OCI-LY7 (cell line): Measurements from ENCODE around the gene CLEC4E. TPM values are rescaled to one million over a fixed set of nuclear protein-coding genes. Genes with fewer than 3 reads are reported as not detected.
A peak's percentile ranks its signal among the peaks of the same experiment; 100 is the strongest.

ENCODE experiments used
- BruUV-seq: library from RNA; stranded (reverse); fragments of 400-500 nt; replicated peaks from 2 replicates; lab custom pipeline; 2021; lab: Mats Ljungman, UMichigan
- CTCF ChIA-PET: fragments of 300-600 bp; sonication (Branson Sonifier 250); formaldehyde crosslinking; loops from one replicate; lab custom pipeline; 2022; ENCODE audit warnings: antibody characterized with exemption; ENCODE audit not compliant: unreplicated experiment; lab: Charles Lee
- POLR2A ChIA-PET: fragments of 300-600 bp; sonication (Branson Sonifier 250); formaldehyde crosslinking; loops from one replicate; lab custom pipeline; 2022; ENCODE audit warnings: antibody characterized with exemption; lab: Charles Lee
- DNase-seq: peaks from one replicate; pipeline ENCODE4 v3.0.0-alpha.2; 2015; ENCODE audit warnings: low spot score
- H2AFZ ChIP-seq: fragments of 200-600 bp; sonication (generic), shearing (Covaris generic); 2 replicates; pipeline ENCODE4 v1.6.1; 2014; ENCODE audit warnings: mild to moderate bottlenecking, antibody characterized with exemption, low read length, moderate library complexity
- H3K27ac ChIP-seq: fragments of 200-600 bp; sonication (generic); 2 replicates; pipeline ENCODE4 v1.5.1; 2014; ENCODE audit warnings: mixed run types, low read depth, mild to moderate bottlenecking, moderate library complexity, low read length, inconsistent platforms; ENCODE audit not compliant: poor library complexity, severe bottlenecking
- H3K36me3 ChIP-seq: fragments of 200-600 bp; sonication (generic); 2 replicates; pipeline ENCODE4 v1.6.1; 2014; ENCODE audit warnings: mild to moderate bottlenecking, antibody characterized with exemption, low read length, moderate library complexity, mixed read lengths; ENCODE audit not compliant: insufficient read depth
- H3K4me1 ChIP-seq: fragments of 200-600 bp; sonication (generic); 2 replicates; pipeline ENCODE4 v1.5.1; 2014; ENCODE audit warnings: mild to moderate bottlenecking, low read length; ENCODE audit not compliant: insufficient read depth, poor library complexity, severe bottlenecking
- H3K4me2 ChIP-seq: fragments of 200-600 bp; sonication (generic); 2 replicates; pipeline ENCODE4 v1.6.1; 2014; ENCODE audit warnings: mild to moderate bottlenecking, low read length
- H3K4me3 ChIP-seq: fragments of 200-600 bp; sonication (generic); 2 replicates; pipeline ENCODE4 v1.5.1; 2014; ENCODE audit warnings: mild to moderate bottlenecking, low read depth, low read length; ENCODE audit not compliant: poor library complexity, severe bottlenecking
- H3K79me2 ChIP-seq: fragments of 200-600 bp; sonication (generic); 2 replicates; pipeline ENCODE4 v1.6.1; 2016; ENCODE audit warnings: low read depth, mild to moderate bottlenecking, low read length, moderate library complexity, mixed read lengths; ENCODE audit not compliant: insufficient read depth
- H3K9me2 ChIP-seq: fragments of 200-600 bp; sonication (generic); 2 replicates; pipeline ENCODE4 v1.6.1; 2016; ENCODE audit warnings: mild to moderate bottlenecking, low read length, mixed read lengths; ENCODE audit not compliant: insufficient read depth
- H3K9me3 ChIP-seq: fragments of 200-600 bp; sonication (generic); 2 replicates; pipeline ENCODE4 v1.6.1; 2014; ENCODE audit warnings: mild to moderate bottlenecking, mixed run types, low read length, mixed read lengths
- H4K20me1 ChIP-seq: fragments of 200-600 bp; sonication (generic); 2 replicates; pipeline ENCODE4 v1.6.1; 2014; ENCODE audit warnings: mild to moderate bottlenecking, antibody characterized with exemption, low read length, moderate library complexity, mixed read lengths; ENCODE audit not compliant: insufficient read depth
- CTCF ChIP-seq: fragments of 200-600 bp; sonication (generic); conservative IDR thresholded peaks from 2 replicates; pipeline ENCODE4 v1.5.1; 2014; ENCODE audit warnings: mild to moderate bottlenecking, antibody characterized with exemption, low read length, moderate library complexity, mixed read lengths
- EZH2phosphoT487 ChIP-seq: fragments of 200-600 bp; sonication (generic); IDR thresholded peaks from 2 replicates; pipeline ENCODE4 v1.6.1; 2018; ENCODE audit warnings: low read depth, borderline replicate concordance, mild to moderate bottlenecking, mixed run types, antibody characterized with exemption, low read length, moderate library complexity, mixed read lengths
- intact Hi-C: fragments of 100-400 bp; cut with micrococcal nuclease; formaldehyde crosslinking; loops from one replicate; pipeline ENCODE4 v1.10.0; 2022; ENCODE audit not compliant: unreplicated experiment
- total RNA-seq, 2 experiments: library from RNA; depleted of rRNA in 1 of 2; stranded (reverse); fragments of >200 nt in 1 of 2; shearing (Covaris generic) in 1 of 2; gene quantifications; 2 replicates each; pipeline ENCODE4 v1.2.3, GENCODE V29; 2014 to 2022

CLEC4E gene
- total RNA-seq, 2 experiments from 2014 or later = not detected

- H3K4me3 ChIP-seq = no peak overlapping the region
- H3K9me3 ChIP-seq = peaks cover 28% of the 10 kb centered on the region; the same call in 1 of the 2 replicates
- no peak for TF ChIP-seq CTCF
- TF ChIP-seq EZH2phosphoT487 = no peak
- no TSS peak for BruUV-seq
- no peaks in the 10 kb centered on the region for H3K4me1 ChIP-seq
- no peak for DNase-seq
- ChIA-PET POLR2A (interaction anchor here (1.0 kb wide), 1 partner anchor 17 kb away, joined by 3 read pairs; no protein-coding TSS in a partner anchor), CTCF (no interaction called here)
- intact Hi-C loops = no loop called here
- no peaks in the 10 kb centered on the region for H3K79me2 ChIP-seq
- no peaks in the 10 kb centered on the region for H3K36me3 ChIP-seq
- H3K9me2 ChIP-seq = no peaks in the 10 kb centered on the region
- H3K4me2 ChIP-seq = no peak overlapping the region
- no peak overlapping the region for H3K27ac ChIP-seq
- no peaks in the 10 kb centered on the region for H4K20me1 ChIP-seq
- H2AFZ ChIP-seq = no peak overlapping the region
These were observed 20.3 kb upstream of the CLEC4E start for GRCh38 chr12:8561011-8561410.

GRCh38 chr12:8559676-8560075 is 19.0 kb upstream of the CLEC4E start:
- intact Hi-C loops = no loop called here
- no peaks in the 10 kb centered on the region for H3K79me2 ChIP-seq
- H3K4me2 ChIP-seq = no peak overlapping the region
- no peak overlapping the region for H3K4me3 ChIP-seq
- H3K27ac ChIP-seq = no peak overlapping the region
- H2AFZ ChIP-seq = no peak overlapping the region
- H3K4me1 ChIP-seq = peaks cover 4% of the 10 kb centered on the region
- no peaks in the 10 kb centered on the region for H3K36me3 ChIP-seq
- BruUV-seq = no TSS peak
- H3K9me3 ChIP-seq = peaks cover 28% of the 10 kb centered on the region; the same call in 1 of the 2 replicates
- CTCF ChIA-PET = no interaction called here
- POLR2A ChIA-PET = no interaction called here
- H3K9me2 ChIP-seq = no peaks in the 10 kb centered on the region
- H4K20me1 ChIP-seq = no peaks in the 10 kb centered on the region
- DNase-seq = no peak
- no peak for TF ChIP-seq EZH2phosphoT487

GRCh38 chr12:8556531-8557097 is 15.9 kb upstream of the CLEC4E start:
- Histone ChIP-seq H3K27ac (no peak overlapping the region), H3K9me3 (peaks cover 10% of the 10 kb centered on the region; the same call in 1 of the 2 replicates), H3K36me3 (no peaks in the 10 kb centered on the region), H3K4me1 (peaks cover 4% of the 10 kb centered on the region), H3K9me2 (no peaks in the 10 kb centered on the region), H3K4me3 (no peak overlapping the region), H4K20me1 (no peaks in the 10 kb centered on the region), H3K4me2 (no peak overlapping the region), H3K79me2 (no peaks in the 10 kb centered on the region), H2AFZ (0 out of 2 replicates have a peak overlapping the region, but pooled peaks have one; percentile 20)
- BruUV-seq = no TSS peak
- CTCF ChIA-PET = no interaction called here
- POLR2A ChIA-PET = interaction anchor here (0.5 to 2.2 kb wide), 6 partner anchors 9 to 243 kb away, joined by 3 to 8 read pairs (median 4); no protein-coding TSS in a partner anchor
- DNase-seq = no peak
- intact Hi-C loops = no loop called here
- TF ChIP-seq CTCF = no peak
- TF ChIP-seq EZH2phosphoT487 = no peak
